GM13977 (cell line): ENCODE results near the gene ASPSCR1.

Experiments
- DNase-seq: peaks from one replicate; pipeline ENCODE4 v3.0.0; 2012; ENCODE audit warnings: low spot score
- in situ Hi-C: fragments of 300-500 bp; cut with MboI; formaldehyde crosslinking; loops from one replicate; pipeline ENCODE4 v1.12.0; 2022; ENCODE audit warnings: low sequenced_read_pairs, low pct_unique_long_range_greater_than_20kb, mixed read lengths, inconsistent platforms; ENCODE audit not compliant: unreplicated experiment
- TF ChIP-seq, protein P1 (sequence below): IDR thresholded peaks from 2 replicates; pipeline ENCODE4 v1.5.1; 2012; ENCODE audit warnings: mild to moderate bottlenecking, control low read depth; ENCODE audit not compliant: insufficient read depth; ENCODE audit errors: extremely low read depth, missing control alignments

The ASPSCR1 gene

DNA sequence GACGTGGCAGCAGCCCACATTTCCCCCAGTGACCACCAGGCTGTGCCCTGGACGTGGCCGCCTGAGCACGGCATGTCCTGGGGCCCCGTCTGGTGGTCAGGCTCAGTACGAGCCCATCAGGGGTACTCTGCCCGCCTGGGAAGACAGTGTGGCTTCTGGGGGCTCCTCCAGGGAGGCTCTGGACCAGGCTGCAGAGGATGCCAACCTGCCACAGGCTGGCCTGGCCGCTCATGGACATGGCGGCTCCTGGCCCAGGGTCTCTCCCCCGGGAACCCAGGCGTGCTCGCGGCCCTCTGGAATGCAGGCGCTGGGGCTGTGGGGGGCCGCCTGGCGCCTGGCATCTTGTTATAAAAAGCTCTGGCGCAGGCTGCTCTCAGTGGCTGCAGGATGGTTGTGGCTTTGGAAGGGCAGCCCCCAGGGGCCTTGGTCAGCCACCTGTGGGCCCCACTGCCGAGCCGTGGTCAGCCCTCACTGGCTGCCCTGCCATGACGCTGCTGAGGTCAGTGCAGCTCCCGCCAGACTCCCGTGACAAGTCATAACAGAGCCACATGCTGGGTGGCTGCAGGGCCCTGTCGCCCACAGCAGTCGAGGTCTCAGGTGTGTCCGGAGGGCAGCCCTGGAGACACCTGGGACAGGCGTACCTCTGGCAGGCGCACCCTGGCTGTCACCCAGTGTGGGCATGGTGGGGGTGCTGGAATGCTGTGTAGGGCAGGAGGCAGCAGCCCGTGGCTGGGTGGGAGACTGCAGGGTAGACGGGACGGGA, 30.2 kb downstream of the ASPSCR1 start:
- in situ Hi-C loops, result no loop called here
- no peak for DNase-seq
- TF ChIP-seq, protein P1, sequence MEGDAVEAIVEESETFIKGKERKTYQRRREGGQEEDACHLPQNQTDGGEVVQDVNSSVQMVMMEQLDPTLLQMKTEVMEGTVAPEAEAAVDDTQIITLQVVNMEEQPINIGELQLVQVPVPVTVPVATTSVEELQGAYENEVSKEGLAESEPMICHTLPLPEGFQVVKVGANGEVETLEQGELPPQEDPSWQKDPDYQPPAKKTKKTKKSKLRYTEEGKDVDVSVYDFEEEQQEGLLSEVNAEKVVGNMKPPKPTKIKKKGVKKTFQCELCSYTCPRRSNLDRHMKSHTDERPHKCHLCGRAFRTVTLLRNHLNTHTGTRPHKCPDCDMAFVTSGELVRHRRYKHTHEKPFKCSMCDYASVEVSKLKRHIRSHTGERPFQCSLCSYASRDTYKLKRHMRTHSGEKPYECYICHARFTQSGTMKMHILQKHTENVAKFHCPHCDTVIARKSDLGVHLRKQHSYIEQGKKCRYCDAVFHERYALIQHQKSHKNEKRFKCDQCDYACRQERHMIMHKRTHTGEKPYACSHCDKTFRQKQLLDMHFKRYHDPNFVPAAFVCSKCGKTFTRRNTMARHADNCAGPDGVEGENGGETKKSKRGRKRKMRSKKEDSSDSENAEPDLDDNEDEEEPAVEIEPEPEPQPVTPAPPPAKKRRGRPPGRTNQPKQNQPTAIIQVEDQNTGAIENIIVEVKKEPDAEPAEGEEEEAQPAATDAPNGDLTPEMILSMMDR, result no peak

DNA sequence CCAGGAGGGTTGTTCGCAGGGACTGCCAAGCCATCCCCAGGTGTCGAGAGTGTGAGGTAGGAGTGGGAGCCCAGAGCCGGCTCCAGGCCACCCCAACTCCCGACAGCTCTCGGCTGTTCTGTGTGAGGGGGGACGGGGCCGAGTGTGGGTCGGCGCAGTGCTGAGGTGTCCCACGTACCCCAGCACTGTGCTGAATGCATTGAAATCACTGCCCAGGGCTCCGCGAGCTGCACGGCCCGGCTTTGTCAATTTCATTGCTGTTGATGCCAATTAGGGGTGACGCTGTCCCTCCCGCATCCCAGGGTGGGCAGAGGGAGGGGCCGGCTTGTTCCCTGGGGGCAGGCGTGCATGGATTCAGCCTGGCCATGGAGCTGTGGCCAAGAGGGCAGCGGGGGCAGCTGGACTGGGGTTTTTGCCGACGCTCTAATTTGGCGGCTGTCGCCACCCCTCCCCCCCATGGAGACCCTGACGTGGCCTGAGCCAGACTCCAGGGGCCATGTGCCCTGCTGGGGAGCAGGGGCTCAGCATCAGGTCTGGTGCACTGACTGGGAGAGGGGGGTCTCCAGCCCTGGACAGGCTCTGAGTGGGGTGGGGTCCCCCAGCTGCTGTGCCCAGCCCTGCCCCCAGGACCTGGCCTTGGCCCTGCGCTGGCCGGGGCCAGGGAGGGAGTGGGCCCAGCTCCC, 31.0 kb downstream of the ASPSCR1 start:
- TF ChIP-seq, protein P1, result no peak
- DNase-seq, result no peak
- in situ Hi-C loops, result no loop called here

DNA sequence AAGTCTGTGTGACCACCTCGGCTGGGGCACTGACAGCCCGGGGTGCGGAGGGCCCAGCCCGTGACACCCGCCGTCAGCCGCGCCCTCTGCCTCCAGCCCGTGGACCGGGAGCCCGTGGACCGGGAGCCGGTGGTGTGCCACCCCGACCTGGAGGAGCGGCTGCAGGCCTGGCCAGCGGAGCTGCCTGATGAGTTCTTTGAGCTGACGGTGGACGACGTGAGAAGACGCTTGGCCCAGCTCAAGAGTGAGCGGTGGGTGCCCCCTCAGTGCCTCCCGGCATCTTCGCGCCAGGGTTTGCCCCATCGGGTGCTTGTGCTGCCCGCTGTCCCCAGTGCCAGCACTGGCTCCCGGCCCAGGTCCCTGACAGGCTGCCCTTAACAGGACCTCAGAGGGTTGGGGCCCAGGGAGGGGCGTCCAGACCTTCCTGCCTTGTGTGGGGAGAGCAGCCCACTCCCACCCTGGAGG, 31.5 kb downstream of the ASPSCR1 start:
- DNase-seq, result no peak
- TF ChIP-seq, protein P1, result no peak
- in situ Hi-C loops, result no loop called here

DNA sequence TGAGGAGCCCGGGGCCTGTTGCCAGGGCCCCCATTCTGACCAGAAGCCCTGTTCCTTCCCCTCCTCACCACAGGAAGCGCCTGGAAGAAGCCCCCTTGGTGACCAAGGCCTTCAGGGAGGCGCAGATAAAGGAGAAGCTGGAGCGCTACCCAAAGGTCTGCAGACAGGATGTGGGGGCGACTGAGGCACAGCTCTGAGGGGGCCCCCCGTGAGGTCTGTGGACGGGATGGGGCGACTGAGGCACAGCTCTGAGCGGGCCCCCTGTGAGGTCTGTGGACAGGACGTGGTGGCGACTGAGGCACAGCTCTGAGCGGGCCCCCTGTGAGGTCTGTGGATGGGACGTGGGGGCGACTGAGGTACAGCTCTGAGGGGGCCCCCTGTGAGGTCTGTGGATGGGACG, 32.0 kb downstream of the ASPSCR1 start:
- in situ Hi-C loops, result no loop called here
- DNase-seq, result no peak
- TF ChIP-seq, protein P1, result no peak

DNA sequence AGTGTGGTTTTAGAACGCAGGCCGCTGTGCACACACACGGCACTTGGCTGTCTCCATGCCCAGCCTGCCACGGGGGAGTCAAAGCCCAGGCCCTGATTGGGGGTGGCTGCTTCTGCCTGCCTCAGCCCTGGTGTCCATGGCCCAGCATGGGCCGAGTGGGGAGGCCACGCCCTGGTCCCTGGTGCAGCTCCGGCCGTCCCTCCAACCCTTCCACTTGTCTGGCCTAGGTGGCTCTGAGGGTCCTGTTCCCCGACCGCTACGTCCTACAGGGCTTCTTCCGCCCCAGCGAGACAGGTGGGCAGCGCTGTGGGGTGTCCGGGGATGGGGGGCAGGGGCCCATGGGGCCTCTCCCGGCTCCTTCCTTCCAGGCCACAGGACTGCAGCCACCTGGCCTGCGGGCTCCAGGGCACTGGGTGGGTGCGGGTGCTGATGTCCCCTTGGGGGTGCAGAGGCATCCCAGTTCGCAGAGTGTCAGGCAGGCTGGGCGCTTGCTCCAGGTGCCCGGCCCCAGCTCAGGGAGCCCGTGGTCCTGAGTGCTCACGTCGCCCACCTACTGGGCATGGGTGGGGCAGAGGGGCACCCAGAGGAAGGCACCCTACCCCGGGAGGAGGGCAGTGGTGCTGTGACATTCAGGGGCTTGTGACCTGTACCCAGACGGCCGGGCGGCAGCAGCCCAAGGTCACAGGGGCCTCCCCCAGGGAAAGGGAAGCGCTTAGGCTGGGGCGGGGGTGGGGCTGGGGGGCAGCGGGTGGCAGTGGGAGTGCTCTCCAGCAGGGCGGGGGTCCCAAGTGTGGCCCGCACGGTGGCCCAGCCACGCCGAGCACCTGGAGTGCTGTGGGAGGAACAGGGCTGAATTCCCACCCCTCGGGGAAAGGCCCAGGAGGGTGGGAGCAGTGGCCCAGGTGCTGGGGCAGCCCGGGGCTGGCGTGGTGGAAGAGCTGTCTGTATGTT, 33.4 kb downstream of the ASPSCR1 start:
- TF ChIP-seq, protein P1, result no peak
- in situ Hi-C loops, result no loop called here
- DNase-seq, result no peak

DNA sequence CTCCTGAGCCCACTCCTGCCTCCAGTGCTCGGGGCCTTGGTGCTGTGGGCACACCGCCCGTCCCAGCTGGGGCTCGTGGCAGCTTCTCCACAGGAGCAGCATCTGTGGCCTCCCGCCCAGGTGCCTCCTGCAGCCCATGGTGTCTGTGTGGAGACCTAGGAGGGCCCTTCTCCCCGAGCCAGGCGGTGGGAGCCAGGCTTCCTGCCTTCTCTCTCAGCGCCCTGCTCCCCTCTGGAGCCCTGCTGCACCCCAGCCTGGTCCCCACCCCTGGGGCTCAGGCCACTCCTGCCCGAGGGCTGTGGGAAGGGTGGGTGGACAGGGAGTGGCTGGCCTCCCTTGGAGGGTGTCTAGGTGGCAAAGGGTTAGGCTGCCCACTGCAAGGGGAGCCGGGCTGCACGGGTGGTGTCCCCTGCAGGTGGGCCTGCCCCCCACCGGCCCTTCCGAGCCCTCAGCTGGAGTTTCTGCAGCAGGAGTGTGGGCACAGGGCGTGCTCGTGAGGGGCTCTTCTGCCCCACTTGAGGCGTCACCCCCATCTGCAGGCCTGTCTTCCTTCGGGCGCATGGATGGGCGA, 34.3 kb downstream of the ASPSCR1 start:
- in situ Hi-C loops, result no loop called here
- TF ChIP-seq, protein P1, result no peak
- DNase-seq, result no peak
